CD8-positive, alpha-beta memory T cell (primary cell): ENCODE data around the gene ARID4B. TPM values are rescaled to one million over a fixed set of nuclear protein-coding genes. Genes with fewer than 3 reads are reported as not detected.

Experiments used
- CTCF ChIA-PET: fragments of 350-600 bp; sonication (Branson Sonifier 250); formaldehyde crosslinking; loops from one replicate; lab custom pipeline; 2021; ENCODE audit warnings: antibody characterized with exemption; lab: Charles Lee
- POLR2A ChIA-PET: fragments of 350-600 bp; sonication (Branson Sonifier 250); formaldehyde crosslinking; loops from one replicate; lab custom pipeline; 2021; ENCODE audit warnings: antibody characterized with exemption; lab: Charles Lee
- DNase-seq, 5 donors: peaks; one replicate each; pipeline versions ENCODE4 v3.0.0 to v3.0.0-alpha.2; 2020 to 2022; ENCODE audit warnings: mixed read lengths in 1 of 5
- H3K27ac ChIP-seq: one replicate; pipeline ENCODE4 v1.7.0; 2013; ENCODE audit warnings: low read depth, mild to moderate bottlenecking, low read length, moderate library complexity
- H3K27me3 ChIP-seq: 2 replicates; pipeline ENCODE4 v1.7.0; 2013; ENCODE audit warnings: low read length, mild to moderate bottlenecking; ENCODE audit not compliant: insufficient read depth, poor library complexity, severe bottlenecking
- H3K36me3 ChIP-seq: 2 replicates; pipeline ENCODE4 v1.7.0; 2013; ENCODE audit warnings: mild to moderate bottlenecking, low read length, moderate library complexity; ENCODE audit not compliant: insufficient read depth
- H3K4me1 ChIP-seq: 2 replicates; pipeline ENCODE4 v1.7.0; 2013; ENCODE audit warnings: mild to moderate bottlenecking, low read length, moderate library complexity; ENCODE audit not compliant: insufficient read depth
- H3K4me3 ChIP-seq: 2 replicates; pipeline ENCODE4 v1.7.0; 2013; ENCODE audit warnings: mild to moderate bottlenecking, low read length
- H3K9me3 ChIP-seq: 2 replicates; pipeline ENCODE4 v1.7.0; 2013; ENCODE audit warnings: mild to moderate bottlenecking, low read length
- H3K27ac Mint-ChIP-seq, 8 donors: one replicate each; pipeline ENCODE4 v1.8.0; 2020 to 2021; ENCODE audit warnings: mixed read lengths in 8 of 8, mild to moderate bottlenecking in 6 of 8, inconsistent platforms in 3 of 8, moderate library complexity in 3 of 8
- H3K27me3 Mint-ChIP-seq, 2 donors: one replicate each; pipeline ENCODE4 v1.8.0; 2020 to 2021; ENCODE audit warnings: mixed read lengths in 2 of 2, mild to moderate bottlenecking in 1 of 2, moderate library complexity in 1 of 2
- H3K36me3 Mint-ChIP-seq, 3 donors: one replicate each; pipeline ENCODE4 v1.8.0; 2020 to 2021; ENCODE audit warnings: mixed read lengths in 3 of 3, inconsistent platforms in 1 of 3, mild to moderate bottlenecking in 1 of 3
- H3K4me1 Mint-ChIP-seq, 3 donors: one replicate each; pipeline ENCODE4 v1.8.0; 2020 to 2021; ENCODE audit warnings: mixed read lengths in 3 of 3, inconsistent platforms in 1 of 3, mild to moderate bottlenecking in 1 of 3
- H3K4me3 Mint-ChIP-seq, 7 donors: one replicate each; pipeline ENCODE4 v1.8.0; 2020 to 2021; ENCODE audit warnings: mixed read lengths in 7 of 7, mild to moderate bottlenecking in 6 of 7, moderate library complexity in 4 of 7, inconsistent platforms in 2 of 7
- H3K9me3 Mint-ChIP-seq, 5 donors: one replicate each; pipeline ENCODE4 v1.8.0; 2020 to 2022; ENCODE audit warnings: mixed read lengths in 5 of 5, mild to moderate bottlenecking in 3 of 5, moderate library complexity in 2 of 5, inconsistent platforms in 1 of 5
- polyA plus RNA-seq: library from polyadenylated mRNA; unstranded; fragments of 300-500 nt; fragmentation: Illumina TruSeq; gene quantifications from one replicate; pipeline ENCODE4 v1.2.3, GENCODE V29; 2021
- total RNA-seq, 2 experiments: library from RNA; stranded (reverse); gene quantifications; one replicate each; pipeline ENCODE4 v1.2.3, GENCODE V29; 2021

The ARID4B gene
- total and polyA plus RNA-seq, 3 experiments from 2014 or later, result 39.9 to 88.6 (median 43.0) TPM

- CTCF ChIA-PET, result interaction anchor here (1.0 to 2.0 kb wide), 2 partner anchors 75 to 83 kb away, joined by 3 to 4 read pairs; no protein-coding TSS in a partner anchor
Measured at GRCh38 chr1:235341334-235341733, 13.4 kb upstream of the ARID4B start.

GRCh38 chr1:235339746-235340145, 11.8 kb upstream of the ARID4B start:
- H3K27ac ChIP-seq, result no peak overlapping the region
- Mint-ChIP-seq H3K4me3 (no peak overlapping the region), H3K27ac (peak overlapping the region in 2 of 8 donors; percentile 38 to 51), H3K36me3 (peaks cover 4 to 64% (median 14%) of the 10 kb centered on the region in 3 donors), H3K9me3 (no peaks in the 10 kb centered on the region), H3K4me1 (peaks cover 16 to 26% (median 17%) of the 10 kb centered on the region in 3 donors), H3K27me3 (no peaks in the 10 kb centered on the region)
- no peak overlapping the region for H3K4me3 ChIP-seq
- DNase-seq, result no peak
- H3K9me3 ChIP-seq, result no peaks in the 10 kb centered on the region
- ChIA-PET POLR2A (no interaction called here), CTCF (no interaction called here)
- H3K36me3 ChIP-seq, result peaks cover 9% of the 10 kb centered on the region
- H3K27me3 ChIP-seq, result no peaks in the 10 kb centered on the region
- peaks cover 19% of the 10 kb centered on the region for H3K4me1 ChIP-seq

More at GRCh38 chr1:235341334-235341733, 13.4 kb upstream of the ARID4B start:
- Histone ChIP-seq H3K4me1 (peaks cover 16% of the 10 kb centered on the region), H3K9me3 (no peaks in the 10 kb centered on the region), H3K4me3 (no peak overlapping the region), H3K27ac (no peak overlapping the region), H3K36me3 (peaks cover 5% of the 10 kb centered on the region), H3K27me3 (no peaks in the 10 kb centered on the region)
- Mint-ChIP-seq H3K27me3 (no peaks in the 10 kb centered on the region), H3K4me1 (peaks cover 17 to 21% (median 20%) of the 10 kb centered on the region in 3 donors), H3K9me3 (no peaks in the 10 kb centered on the region), H3K4me3 (peak overlapping the region in 1 of 7 donors; percentile 60), H3K36me3 (peaks cover 4 to 65% (median 20%) of the 10 kb centered on the region in 3 donors), H3K27ac (peak overlapping the region in 2 of 8 donors; percentile 26 to 29)
- DNase-seq, result no peak
- POLR2A ChIA-PET, result no interaction called here

- H3K4me3 Mint-ChIP-seq, result peak overlapping the region; percentile 4 to 85 (median 72)
- peak overlapping the region; percentile 20 to 91 (median 88) for H3K27ac Mint-ChIP-seq
- peak in 3 of 5 donors; percentile 10 to 29 (median 28) for DNase-seq
- H3K4me1 Mint-ChIP-seq, result peaks cover 23 to 40% (median 29%) of the 10 kb centered on the region in 3 donors
- ChIA-PET POLR2A (interaction anchor here (0.8 kb wide), 1 partner anchor 176 kb away, joined by 3 read pairs; no protein-coding TSS in a partner anchor), CTCF (no interaction called here)
- Histone ChIP-seq H3K4me3 (peak overlapping the region; percentile 16), H3K4me1 (peaks cover 25% of the 10 kb centered on the region), H3K9me3 (no peaks in the 10 kb centered on the region), H3K27ac (no peak overlapping the region), H3K36me3 (peaks cover 9% of the 10 kb centered on the region), H3K27me3 (no peaks in the 10 kb centered on the region)
- no peaks in the 10 kb centered on the region for H3K9me3 Mint-ChIP-seq
- no peaks in the 10 kb centered on the region for H3K27me3 Mint-ChIP-seq
- H3K36me3 Mint-ChIP-seq, result peaks cover 4 to 43% (median 10%) of the 10 kb centered on the region in 3 donors
Measured at GRCh38 chr1:235336903-235337302, 8.9 kb upstream of the ARID4B start.

GRCh38 chr1:235331401-235331800, 3.4 kb upstream of the ARID4B start:
- H3K4me1 Mint-ChIP-seq, result peaks cover 11 to 30% (median 25%) of the 10 kb centered on the region in 3 donors
- H3K27ac Mint-ChIP-seq, result peak overlapping the region in 1 of 8 donors; percentile 48
- ChIA-PET POLR2A (interaction anchor here (0.6 kb wide), 2 partner anchors 10 to 30 kb away, joined by 3 to 4 read pairs; no protein-coding TSS in a partner anchor), CTCF (interaction anchor here (0.6 to 2.8 kb wide), 2 partner anchors 37 to 84 kb away, joined by 3 to 12 read pairs; no protein-coding TSS in a partner anchor)
- H3K4me3 Mint-ChIP-seq, result peak overlapping the region in 2 of 7 donors; percentile 23 to 73
- H3K4me3 ChIP-seq, result peak overlapping the region; percentile 29
- H3K4me1 ChIP-seq, result peaks cover 39% of the 10 kb centered on the region
- peaks cover 0 to 4% of the 10 kb centered on the region in 2 donors for H3K27me3 Mint-ChIP-seq
- peaks cover 9% of the 10 kb centered on the region for H3K36me3 ChIP-seq
- H3K27me3 ChIP-seq, result no peaks in the 10 kb centered on the region
- H3K36me3 Mint-ChIP-seq, result peaks cover 5 to 29% (median 6%) of the 10 kb centered on the region in 3 donors
- no peak for DNase-seq
- peak overlapping the region; percentile 80 for H3K27ac ChIP-seq
- no peaks in the 10 kb centered on the region for H3K9me3 Mint-ChIP-seq
- no peaks in the 10 kb centered on the region for H3K9me3 ChIP-seq

- CTCF ChIA-PET, result interaction anchor here (2.8 kb wide), 1 partner anchor 85 kb away, joined by 12 read pairs; no protein-coding TSS in a partner anchor
- Mint-ChIP-seq H3K27me3 (peaks cover 0 to 4% of the 10 kb centered on the region in 2 donors), H3K27ac (peak overlapping the region in 1 of 8 donors; percentile 48), H3K36me3 (peaks cover 6 to 29% (median 7%) of the 10 kb centered on the region in 3 donors), H3K9me3 (no peaks in the 10 kb centered on the region), H3K4me1 (peaks cover 15 to 31% (median 28%) of the 10 kb centered on the region in 3 donors), H3K4me3 (peak overlapping the region in 1 of 7 donors; percentile 73)
- H3K4me3 ChIP-seq, result peak overlapping the region; percentile 29
- no peaks in the 10 kb centered on the region for H3K27me3 ChIP-seq
- H3K9me3 ChIP-seq, result no peaks in the 10 kb centered on the region
- peaks cover 40% of the 10 kb centered on the region for H3K4me1 ChIP-seq
- H3K27ac ChIP-seq, result peak overlapping the region; percentile 80
- H3K36me3 ChIP-seq, result peaks cover 4% of the 10 kb centered on the region
- DNase-seq, result no peak
- POLR2A ChIA-PET, result no interaction called here
Measured at GRCh38 chr1:235330918-235331285, 2.9 kb upstream of the ARID4B start.

- Histone ChIP-seq H3K27me3 (no peaks in the 10 kb centered on the region), H3K27ac (peak overlapping the region; percentile 80), H3K4me1 (peaks cover 52% of the 10 kb centered on the region), H3K9me3 (no peaks in the 10 kb centered on the region), H3K36me3 (no peaks in the 10 kb centered on the region), H3K4me3 (peak overlapping the region; percentile 65)
- Mint-ChIP-seq H3K4me1 (peaks cover 28 to 37% (median 34%) of the 10 kb centered on the region in 3 donors), H3K4me3 (no peak overlapping the region), H3K9me3 (no peaks in the 10 kb centered on the region), H3K27ac (no peak overlapping the region), H3K27me3 (peaks cover 0 to 4% of the 10 kb centered on the region in 2 donors), H3K36me3 (peaks cover 6 to 30% (median 8%) of the 10 kb centered on the region in 3 donors)
- DNase-seq, result peak in 4 of 5 donors; percentile 30 to 78 (median 46)
- CTCF ChIA-PET, result interaction anchor here (0.9 to 2.8 kb wide), 6 partner anchors 45 to 175 kb away, joined by 3 to 12 read pairs (median 6); partner anchors contain the start of gene B3GALNT2
- POLR2A ChIA-PET, result no interaction called here
Measured at GRCh38 chr1:235329139-235329902, 1.3 kb upstream of the ARID4B start.

GRCh38 chr1:235328271-235329138, 526 bp upstream of the ARID4B start, which contains the start of gene GGPS1:
GGPS1 (plus strand) TSS chr1:235328570; CDS start chr1:235335265, 6,695 bp downstream.
- H3K36me3 Mint-ChIP-seq, result peaks cover 6 to 33% (median 8%) of the 10 kb centered on the region in 3 donors
- H3K27ac ChIP-seq, result peak within 1 kb of the TSS; percentile 93
- peak; percentile 95 to 99 (median 98) for DNase-seq
- peak within 1 kb of the TSS; percentile 89 for H3K4me3 ChIP-seq
- no peaks in the 10 kb centered on the region for H3K36me3 ChIP-seq
- peak within 1 kb of the TSS in 4 of 8 donors; percentile 38 to 94 (median 82) for H3K27ac Mint-ChIP-seq
- no peaks in the 10 kb centered on the region for H3K9me3 ChIP-seq
- CTCF ChIA-PET, result interaction anchor here (1.4 to 2.8 kb wide), 4 partner anchors 64 to 87 kb away, joined by 3 to 12 read pairs (median 9); no protein-coding TSS in a partner anchor
- H3K27me3 ChIP-seq, result no peaks in the 10 kb centered on the region
- H3K4me1 Mint-ChIP-seq, result peaks cover 28 to 36% (median 31%) of the 10 kb centered on the region in 3 donors
- no peaks in the 10 kb centered on the region for H3K9me3 Mint-ChIP-seq
- peaks cover 0 to 4% of the 10 kb centered on the region in 2 donors for H3K27me3 Mint-ChIP-seq
- H3K4me1 ChIP-seq, result peaks cover 59% of the 10 kb centered on the region
- POLR2A ChIA-PET, result interaction anchor here (0.6 to 1.0 kb wide), 2 partner anchors 21 to 168 kb away, joined by 4 to 5 read pairs; partner anchors contain the start of gene RBM34
- no peak within 1 kb of the TSS for H3K4me3 Mint-ChIP-seq
